GM19397 (cell line): ENCODE results near the gene QSOX1.
"Not testable (repeated sequence)": the region's sequence is repeated elsewhere in the genome, so short reads cannot be mapped to it uniquely, and the experiment has no call there.

Source experiments
- ATAC-seq: cut with Tn5 transposase; IDR thresholded peaks from one replicate; pipeline ENCODE4 v1.9.1; 2021; ENCODE audit warnings: mild to moderate bottlenecking, moderate library complexity; ENCODE audit not compliant: unreplicated experiment

The QSOX1 gene, protein sequence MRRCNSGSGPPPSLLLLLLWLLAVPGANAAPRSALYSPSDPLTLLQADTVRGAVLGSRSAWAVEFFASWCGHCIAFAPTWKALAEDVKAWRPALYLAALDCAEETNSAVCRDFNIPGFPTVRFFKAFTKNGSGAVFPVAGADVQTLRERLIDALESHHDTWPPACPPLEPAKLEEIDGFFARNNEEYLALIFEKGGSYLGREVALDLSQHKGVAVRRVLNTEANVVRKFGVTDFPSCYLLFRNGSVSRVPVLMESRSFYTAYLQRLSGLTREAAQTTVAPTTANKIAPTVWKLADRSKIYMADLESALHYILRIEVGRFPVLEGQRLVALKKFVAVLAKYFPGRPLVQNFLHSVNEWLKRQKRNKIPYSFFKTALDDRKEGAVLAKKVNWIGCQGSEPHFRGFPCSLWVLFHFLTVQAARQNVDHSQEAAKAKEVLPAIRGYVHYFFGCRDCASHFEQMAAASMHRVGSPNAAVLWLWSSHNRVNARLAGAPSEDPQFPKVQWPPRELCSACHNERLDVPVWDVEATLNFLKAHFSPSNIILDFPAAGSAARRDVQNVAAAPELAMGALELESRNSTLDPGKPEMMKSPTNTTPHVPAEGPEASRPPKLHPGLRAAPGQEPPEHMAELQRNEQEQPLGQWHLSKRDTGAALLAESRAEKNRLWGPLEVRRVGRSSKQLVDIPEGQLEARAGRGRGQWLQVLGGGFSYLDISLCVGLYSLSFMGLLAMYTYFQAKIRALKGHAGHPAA

DNA sequence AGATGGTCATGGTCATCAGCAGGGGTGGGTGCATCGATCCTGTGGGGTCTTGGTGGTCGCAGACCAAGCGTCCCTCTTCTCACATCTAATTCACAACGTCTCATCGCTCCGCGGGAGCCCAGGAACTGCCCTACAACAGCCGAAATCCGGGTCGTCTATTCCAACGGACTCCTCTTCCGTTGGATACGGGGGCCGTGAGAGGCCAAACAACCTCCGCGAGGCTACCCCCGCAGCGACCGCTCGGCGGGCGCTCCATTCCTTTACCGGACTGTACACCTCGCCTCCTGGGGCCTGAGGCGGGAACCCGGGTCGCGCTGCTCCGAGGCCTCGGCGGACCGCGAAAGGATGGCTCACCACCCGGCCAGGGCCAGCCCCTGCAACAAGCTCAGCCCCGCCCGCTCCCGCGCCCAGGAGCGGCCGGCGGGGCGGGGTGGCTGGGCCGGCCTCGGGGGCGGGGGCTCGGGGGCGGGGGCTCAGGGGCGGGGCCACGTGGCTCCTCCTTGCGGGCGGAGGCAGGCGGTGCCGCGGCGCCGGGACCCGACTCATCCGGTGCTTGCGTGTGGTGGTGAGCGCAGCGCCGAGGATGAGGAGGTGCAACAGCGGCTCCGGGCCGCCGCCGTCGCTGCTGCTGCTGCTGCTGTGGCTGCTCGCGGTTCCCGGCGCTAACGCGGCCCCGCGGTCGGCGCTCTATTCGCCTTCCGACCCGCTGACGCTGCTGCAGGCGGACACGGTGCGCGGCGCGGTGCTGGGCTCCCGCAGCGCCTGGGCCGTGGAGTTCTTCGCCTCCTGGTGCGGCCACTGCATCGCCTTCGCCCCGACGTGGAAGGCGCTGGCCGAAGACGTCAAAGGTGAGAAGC is at the start of gene QSOX1:
Gene QSOX1, plus strand, starts transcription at position 545 of the 857 bp plus-strand sequence. Its CDS starts 39 bp downstream, at position 584.
- peak; percentile 94 for ATAC-seq

DNA sequence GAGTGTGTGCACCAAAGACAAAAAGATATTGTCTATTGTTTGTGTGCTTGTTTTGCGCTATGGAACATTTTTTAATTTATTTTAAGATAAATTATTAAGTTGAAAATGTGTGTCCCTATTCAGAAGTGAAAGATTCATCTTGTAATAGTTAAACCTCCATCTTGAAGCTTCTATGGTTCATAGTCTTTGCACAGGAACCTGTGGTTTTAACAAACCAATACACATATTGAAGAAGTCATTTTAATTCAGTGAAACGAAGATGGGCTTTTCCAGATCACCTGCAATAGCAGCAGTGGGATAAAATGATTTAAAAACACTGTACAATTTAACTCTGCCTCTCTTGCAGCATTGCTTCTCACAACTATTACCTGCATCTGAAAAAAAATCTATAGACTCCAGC is 42.6 kb upstream of the QSOX1 start:
- no peak for ATAC-seq

DNA sequence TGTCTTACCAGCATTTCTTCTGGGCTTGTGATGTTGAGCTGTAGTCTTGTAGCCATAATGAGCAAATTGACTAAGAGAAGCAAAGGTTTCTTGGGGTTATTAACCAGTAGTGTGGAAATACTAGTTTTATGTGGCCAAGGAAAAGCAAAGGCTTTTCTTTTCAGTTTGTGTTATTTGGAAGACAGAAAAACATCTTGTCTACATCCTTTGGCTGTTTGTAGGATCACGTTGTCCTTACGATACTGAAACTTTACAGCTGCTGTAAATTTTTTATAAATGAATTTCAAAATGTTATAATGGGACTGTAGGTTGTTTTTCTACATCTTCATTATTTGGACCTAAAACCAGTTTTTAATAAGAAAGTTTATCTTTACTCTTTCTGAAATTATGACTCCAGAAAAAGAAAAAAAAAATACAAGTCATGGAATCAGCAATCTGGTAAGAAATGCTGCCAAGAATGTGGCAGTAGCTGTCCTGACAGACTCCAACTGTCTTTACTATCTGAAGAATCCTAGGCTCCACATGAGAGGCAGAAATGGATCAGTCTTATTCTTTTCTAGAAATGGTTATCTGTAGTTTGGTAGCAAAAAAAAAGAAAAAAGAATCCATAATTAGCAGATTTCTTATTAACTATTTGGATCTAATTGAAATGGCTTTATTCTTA is 41.6 kb upstream of the QSOX1 start:
- no peak for ATAC-seq

DNA sequence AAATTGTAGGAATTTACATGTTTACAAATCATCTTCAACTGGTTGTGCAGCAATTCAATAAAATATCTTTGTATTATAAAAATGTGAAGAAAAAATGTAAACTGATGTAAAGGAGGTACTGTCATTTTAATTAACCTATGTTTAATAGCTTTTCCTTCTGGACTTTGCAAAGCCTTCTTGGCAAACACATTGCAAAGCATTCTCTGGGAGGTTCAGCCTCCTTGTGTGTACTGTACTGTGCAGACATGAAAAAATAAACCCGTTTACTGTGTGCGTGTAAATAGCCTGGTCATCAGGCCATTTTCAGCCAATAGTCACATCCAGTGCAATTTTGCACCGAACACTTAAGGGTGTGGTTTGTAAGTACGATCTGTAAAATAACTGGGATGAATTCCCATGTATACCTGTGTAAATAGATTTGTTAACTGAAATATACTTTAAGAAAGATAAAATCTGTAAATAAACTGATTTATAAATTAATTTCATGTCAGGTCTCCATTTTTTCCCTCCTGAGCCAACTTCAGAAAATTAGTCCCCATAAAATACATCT is 40.2 kb upstream of the QSOX1 start:
- no peak for ATAC-seq

DNA sequence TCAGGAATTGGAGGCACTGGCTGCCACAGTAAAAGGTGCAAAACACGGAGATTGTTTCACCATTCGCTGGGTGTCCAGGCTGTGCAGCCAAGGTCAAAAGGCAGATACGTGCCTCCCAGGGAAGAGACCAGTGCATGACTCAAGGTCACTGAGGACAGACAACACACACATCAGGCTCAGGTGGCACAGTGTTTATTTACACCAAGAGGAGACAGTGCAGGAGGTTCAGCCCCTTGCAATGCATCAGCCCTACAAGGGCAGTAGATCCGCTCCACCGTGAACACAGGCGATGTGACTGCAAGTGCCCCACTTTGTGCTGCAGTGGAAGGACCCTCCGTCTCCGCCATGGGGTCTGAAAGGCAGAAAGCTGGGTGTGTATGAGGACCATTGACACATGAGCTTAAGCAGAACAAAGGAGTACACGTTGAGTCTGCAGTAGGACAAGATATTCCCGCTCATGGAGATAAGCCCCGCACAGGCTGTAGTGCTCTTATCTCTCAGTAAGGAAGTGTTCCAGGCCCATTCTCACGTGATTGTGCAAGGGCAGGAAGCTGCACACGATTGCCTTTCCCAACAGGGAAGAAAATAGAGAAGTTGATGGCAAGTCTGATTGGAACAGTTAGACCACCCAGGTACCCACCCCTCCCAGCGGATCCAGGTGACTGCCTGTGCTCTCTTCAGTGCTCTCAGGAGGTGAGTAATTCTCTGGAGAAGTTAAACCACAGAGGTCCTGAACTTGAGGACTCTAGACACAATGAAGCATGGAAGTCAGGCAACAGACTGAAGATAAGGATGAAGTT is 37.5 kb upstream of the QSOX1 start:
- ATAC-seq, result no peak

DNA sequence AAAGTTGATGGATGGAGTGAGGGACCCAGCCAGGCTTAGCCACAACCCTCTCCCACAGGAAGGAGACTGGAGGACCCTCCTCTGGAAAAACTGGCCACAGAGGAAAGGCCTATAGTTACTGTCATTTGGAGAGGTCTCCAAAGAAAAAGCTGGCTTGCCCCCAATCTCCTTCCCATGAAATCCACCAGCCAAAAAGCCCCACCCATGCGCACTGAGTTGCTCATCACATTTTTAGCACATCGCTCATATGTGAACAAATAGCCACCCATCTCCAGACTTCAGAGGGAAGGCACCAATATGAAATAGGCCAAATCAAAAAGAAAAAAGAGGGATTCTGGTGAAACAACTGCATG is 36.9 kb upstream of the QSOX1 start:
- no peak for ATAC-seq

DNA sequence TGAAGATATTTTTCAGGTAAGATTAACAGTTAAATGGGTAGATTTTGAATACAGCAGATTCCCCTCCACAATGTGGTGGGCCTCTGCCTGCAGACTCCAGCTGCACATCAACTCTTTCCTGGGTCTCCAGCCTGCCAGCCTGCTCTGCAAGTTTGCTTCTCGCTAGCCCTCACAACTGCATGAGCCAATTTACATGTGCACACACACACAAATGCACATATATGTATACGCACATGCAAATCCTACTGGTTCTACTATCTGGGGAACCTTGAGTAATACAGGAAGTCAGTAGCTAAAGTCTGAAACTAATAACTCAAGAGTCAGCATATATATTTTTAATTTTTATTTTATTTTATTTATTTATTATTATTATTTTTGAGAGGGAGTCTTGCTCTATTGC is 34.8 kb upstream of the QSOX1 start:
- no peak for ATAC-seq

DNA sequence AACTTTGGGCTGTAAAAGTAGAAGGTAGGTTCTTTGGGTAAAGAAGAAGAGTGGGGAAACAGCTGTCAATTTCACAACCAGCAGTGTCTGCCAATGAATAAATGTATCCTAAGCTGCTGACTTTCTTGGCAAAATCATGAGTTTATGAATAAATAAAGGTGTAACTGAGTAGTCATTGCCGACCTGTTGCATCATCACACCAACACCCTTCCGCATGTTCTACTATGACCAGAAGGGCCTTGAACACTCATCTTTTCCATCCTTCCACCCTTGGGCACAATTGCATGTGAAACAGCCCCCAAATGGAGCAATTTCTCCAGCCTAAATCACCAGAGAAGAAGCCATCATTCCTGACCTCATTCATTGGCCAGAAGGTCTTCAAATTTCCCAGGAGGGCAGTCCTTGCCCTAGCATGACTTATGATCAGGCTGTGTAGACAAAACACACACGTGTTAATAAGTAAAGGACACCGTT is 31.2 kb upstream of the QSOX1 start:
- no peak for ATAC-seq

DNA sequence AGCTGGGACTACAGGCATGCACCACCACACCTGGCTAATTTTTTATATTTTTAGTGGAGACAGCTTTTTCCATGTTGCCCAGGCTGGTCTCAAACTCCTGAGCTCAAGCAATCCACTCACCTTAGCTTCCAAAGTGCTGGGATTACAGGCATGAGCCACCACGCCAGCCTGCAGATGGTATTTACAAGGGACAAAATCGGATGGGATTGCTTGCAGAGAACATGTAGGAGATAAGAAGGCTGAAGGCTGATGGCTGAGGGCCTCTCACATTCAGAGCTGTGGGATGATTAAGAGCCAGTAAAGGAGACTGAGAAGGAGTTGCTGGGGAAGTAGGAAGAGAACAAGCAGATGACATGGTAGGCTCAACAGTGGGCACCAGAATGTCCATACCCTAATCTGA is 24.0 kb upstream of the QSOX1 start:
- no peak for ATAC-seq

DNA sequence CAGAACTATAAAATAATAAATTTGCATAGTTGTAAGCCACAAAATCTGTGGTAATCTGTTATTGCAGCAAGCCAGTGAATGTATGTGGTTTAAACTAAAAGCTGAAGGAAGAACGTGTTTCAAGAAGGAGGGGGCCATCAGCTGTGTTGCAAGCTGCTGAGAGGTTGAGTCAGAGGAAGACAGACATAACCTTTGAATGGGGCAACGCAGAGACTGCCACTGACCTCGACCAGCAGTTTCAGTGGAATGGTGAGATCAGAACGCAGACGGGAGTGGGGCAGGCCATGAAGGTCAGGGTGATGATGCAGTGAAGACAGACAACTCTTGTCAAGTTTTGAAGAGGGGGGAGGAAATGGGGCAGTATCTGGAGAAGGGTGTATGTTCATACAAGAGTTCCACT is 23.2 kb upstream of the QSOX1 start:
- no peak for ATAC-seq

DNA sequence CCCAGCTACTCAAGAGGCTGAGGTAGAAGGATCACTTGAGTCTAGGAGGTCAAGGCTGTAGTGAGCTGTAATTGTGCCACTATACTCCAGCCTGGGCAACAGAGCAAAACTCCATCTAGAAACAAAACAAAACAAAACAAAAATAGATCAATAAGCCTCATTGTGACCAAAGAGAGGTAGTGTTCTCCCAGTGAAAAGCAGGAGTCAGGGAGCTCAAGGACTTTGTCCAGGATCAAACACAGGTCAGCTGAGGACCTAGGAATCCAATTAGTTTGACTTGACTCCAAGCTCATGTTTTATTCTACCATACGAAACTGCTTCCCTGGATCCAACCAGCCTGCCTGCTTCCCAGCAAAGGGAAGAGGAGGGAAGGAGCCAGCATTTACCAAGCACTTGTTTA is 21.5 kb upstream of the QSOX1 start:
- no peak for ATAC-seq

DNA sequence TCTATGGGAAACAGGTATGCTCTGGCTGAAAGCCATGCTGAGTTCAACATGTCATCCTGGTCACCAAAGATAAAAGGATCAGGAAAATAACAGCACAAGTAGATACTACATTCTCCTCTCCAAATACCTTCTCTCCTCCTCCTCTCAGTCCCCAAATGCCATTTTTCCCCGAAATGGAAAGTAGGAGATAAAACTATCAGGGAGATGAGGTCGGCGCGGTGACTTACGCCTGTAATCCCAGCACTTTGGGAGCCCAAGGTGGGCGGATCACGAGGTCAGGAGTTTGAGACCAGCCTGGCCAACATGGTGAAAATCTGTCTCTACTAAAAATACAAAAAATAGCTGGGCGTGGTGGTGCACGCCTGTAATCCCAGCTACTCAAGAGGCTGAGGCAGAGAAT is 21.0 kb upstream of the QSOX1 start:
- ATAC-seq, result not testable (repeated sequence)

DNA sequence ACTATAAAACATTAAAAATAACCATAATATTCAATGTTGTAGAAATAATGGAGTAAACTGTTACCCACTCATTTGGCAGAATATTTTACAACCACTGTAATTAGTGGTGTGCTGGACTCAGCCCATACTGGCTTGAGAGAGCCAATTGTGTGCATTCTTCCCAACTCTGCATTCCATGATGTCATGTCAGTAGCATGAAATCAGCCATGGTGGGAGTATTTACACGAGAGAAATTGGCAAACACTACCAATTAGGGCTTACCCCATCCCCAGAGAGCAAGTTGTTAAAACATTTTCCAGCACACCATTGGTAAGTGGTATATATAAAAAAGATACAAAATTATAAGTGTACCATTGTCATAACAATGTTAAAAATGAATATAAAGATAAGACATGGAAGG is 19.1 kb upstream of the QSOX1 start:
- no peak for ATAC-seq

DNA sequence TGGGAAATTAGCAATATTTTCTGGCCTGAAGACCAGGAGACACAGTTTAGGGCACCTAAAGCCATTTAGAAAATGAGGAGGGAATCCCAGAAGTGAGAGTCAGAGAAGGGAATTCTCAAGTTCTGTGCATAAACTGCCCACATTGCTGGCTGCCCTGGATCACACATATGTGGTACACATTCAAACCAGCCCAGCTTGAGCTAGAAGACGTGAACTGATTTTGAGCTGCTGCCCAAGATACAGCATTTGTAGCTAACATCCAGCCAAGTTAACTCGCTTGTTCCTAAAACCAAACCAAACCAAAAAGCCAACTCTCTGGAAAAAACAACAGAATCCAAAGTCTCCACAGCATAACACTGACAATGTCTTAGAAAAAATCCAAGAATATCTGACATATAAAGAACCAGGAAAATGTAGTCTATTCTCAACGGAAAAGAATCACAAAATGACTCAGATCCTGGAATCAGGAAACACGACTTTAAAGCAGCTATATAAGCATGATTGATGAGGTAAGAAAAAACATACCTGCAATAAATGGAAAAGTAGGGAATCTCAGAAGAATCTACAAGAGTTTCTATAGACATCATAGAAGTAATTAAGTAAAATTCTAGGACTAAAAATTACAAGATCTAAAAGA is 18.2 kb upstream of the QSOX1 start:
- ATAC-seq, result no peak

DNA sequence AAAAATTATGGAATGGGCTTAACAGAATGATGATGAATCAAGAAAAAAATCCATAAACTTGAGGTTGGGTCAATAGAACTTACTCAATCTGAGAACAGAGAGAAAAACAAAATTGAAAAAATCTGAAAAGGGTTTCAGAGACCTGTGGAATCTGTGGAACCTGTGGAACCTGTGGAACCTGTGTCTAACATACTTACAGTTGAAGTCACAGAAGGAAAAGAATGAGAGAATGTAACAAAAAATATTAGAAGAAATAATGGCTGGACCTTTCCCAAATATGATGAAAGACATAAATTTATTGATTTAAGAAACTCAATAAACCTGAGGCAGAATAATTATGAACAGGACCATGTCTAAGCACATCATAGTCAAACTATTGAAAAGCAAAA is 17.7 kb upstream of the QSOX1 start:
- no peak for ATAC-seq

DNA sequence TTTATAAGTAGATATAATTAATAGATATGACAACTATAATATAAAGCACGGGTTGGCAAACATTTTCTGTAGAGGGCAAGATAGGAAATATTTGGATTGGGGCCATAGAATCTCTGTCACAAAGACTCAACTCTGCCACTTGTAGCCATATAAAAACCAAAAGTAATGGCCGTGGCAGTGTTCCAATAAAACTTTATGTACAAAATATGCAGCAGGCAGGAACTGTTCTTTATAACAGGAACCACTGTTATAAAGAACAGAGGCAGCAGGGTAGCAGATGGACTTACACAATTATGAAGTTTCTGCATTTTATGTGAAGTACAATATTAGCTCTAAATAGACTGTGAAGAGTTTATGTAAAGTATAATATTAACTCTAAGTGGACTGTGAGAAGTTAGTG is 16.9 kb upstream of the QSOX1 start:
- ATAC-seq, result no peak

DNA sequence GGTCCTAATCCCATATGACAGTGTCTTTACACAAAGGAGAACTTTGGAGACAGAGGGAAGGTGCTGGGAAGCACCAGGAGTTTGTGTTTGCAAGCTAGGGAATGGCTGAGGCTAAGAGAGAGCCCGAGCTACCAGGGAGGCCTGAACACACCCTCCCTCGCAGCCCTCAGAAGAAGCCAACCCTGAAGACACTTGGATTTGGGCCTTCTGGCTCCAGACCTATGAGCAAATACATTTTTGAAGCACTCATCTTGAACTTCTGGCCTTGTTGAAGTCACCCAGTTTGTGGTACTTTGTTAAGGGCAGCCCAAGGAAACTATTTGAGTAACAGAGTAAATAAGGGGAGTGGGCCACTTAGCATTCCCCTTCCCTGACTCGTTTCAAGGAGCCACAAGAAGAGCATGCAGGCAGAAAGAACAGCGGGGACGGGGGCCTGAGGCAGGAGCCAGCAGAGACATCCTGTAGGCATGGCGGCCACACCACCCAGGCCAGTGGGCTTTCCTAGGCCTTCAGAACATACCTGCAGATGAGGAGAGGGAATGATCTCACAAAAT is 13.2 kb upstream of the QSOX1 start:
- no peak for ATAC-seq

DNA sequence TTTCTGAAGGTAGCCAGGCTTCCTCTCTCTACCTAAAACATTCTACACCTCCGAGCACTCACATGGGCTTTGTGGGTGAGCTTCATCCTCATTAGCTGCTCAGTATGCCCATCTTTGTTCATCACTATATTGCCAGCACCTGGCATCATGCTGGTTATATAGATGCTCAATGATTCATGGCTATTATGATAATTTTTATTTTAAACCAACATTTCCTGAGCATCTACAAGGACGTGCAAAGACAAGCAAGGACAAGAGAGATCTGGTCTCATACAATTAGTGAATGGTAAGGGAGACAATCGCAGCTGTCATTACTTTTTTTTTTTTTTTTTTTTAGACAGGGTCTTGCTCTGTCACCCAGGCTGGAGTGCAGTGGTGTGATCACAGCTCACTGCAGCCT is 11.3 kb upstream of the QSOX1 start:
- no peak for ATAC-seq
